Measurements from ENCODE around the gene MAS1.
"Not testable (repeated sequence)": the region's sequence is repeated elsewhere in the genome, so short reads cannot be mapped to it uniquely, and the experiment has no call there.

Gene MAS1

GRCh38 chr6:159919011-159919511 is 28.3 kb downstream of the MAS1 start:
- peak in 1 of 2 donors; percentile 47 for DNase-seq

- DNase-seq = no peak
Observed at GRCh38 chr6:159919800-159920199, 29.0 kb downstream of the MAS1 start.

DNA sequence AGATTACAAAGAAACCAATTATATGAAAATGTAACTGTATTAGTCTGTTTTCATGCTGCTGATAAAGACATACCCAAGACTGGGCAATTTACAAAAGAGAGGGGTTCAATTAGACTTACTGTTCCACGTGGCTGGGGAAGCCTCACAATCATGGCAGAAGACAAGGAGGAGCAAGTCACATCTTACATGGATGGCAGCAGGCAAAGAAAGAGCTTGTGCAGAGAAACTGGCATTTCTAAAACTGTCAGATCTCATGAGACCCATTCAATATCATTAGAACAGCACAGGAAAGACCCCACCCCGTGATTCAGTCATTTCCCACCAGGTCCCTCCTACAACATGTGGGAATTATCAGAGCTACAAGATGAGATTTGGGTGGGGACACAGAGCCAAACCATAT is 33.4 kb downstream of the MAS1 start:
- DNase-seq = not testable (repeated sequence)

- DNase-seq = no peak
Observed at GRCh38 chr6:159926542-159927203, 35.9 kb downstream of the MAS1 start.

DNA sequence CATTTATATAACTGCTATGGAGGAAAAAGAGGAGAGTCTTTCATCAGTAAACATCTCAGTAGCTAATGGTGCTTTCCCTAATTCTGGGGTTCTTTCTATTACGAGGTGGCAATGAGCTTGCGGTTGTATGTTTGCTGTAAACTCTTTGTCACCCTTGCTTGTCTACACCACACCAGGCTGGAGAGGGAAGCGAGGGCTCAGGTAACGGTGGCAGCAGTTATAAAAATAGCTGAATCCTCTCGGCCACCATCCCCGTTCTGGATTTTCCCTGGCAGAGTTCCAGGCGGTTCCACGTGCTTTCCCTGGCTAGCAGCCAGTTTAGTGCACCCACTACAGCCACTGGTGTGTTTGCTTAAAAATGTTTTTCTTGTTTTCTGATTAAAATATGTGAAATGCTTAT is 39.0 kb downstream of the MAS1 start:
- no peak for DNase-seq

GRCh38 chr6:159931112-159931511 is 40.3 kb downstream of the MAS1 start:
- no peak for DNase-seq

DNA sequence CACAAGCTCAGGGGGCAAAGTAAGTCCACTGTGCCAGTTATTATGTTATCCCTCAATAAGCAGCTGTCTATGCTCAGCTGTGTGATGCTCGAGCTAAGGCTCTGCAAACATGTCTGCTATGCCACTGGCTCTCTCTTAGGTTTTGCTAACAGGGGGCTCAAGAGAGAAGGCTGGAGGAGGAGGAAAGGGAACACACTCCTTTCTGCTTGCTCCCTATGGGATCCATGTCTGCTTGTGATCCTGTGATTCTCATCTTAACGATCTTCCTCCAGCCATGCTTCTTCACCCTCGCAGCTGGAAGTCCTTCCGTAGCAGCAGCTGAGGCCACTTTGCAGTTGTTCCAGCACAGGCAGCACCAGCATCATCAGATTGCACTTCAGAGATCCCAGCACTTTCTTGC is 41.1 kb downstream of the MAS1 start:
- DNase-seq = no peak

- DNase-seq = no peak
Observed at GRCh38 chr6:159933077-159933476, 42.3 kb downstream of the MAS1 start.

DNA sequence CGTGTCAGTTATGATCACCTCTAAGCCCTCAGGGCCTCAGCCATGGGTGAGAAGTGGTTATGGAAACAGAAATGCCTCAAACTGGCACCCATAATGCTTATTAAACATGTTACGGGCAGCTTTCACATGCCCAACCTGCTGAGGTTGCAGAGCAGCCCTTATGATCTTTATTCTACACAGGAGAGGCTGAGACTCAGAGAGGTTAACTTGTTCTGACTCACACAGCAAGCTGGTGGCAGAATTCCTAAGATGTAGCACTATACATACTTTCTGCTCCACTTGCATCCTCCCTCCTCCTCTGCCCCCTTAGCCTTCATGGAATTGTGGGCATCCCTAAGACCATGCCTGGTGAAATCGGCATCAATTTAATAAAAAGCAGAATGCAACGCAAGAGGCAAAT is 43.4 kb downstream of the MAS1 start:
- no peak for DNase-seq

DNA sequence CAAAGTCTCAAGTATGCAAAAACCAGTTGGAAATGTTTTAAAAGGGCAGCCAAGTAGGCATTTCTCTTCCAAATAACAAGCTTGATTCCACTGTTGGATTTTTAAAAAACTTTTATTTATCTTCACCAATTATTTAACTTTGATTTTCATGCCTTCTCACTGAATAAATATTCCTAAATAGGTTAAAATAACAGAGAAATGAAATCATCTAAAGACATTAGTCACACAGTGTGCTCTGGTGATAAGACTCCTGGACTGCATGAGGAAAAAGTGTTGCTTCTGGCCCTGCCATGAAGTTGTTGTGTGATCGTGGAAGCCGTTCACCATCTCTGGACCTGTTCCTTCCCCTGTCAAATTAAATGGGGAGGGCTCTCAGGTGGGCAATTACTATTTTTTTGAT is 44.3 kb downstream of the MAS1 start:
- no peak for DNase-seq

DNA sequence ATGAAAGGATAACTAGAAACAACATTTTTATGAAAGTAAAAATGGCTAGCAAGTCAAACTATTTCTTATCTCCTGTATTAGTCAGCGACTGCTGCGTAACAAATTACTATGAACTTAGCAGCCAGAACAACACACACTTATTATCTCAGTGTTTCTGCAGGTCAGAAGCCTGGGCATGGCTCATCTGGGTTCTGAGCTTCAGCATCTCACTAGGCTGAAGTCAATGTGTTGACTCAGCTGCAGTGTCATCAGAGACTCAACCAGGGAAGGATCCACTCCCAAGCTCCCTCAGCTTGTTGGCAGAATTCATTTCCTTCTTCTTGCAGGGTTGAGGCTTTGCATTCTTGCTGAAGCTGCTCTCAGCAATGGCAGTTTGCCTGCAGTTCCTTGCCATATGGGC is 44.8 kb downstream of the MAS1 start:
- no peak for DNase-seq

DNA sequence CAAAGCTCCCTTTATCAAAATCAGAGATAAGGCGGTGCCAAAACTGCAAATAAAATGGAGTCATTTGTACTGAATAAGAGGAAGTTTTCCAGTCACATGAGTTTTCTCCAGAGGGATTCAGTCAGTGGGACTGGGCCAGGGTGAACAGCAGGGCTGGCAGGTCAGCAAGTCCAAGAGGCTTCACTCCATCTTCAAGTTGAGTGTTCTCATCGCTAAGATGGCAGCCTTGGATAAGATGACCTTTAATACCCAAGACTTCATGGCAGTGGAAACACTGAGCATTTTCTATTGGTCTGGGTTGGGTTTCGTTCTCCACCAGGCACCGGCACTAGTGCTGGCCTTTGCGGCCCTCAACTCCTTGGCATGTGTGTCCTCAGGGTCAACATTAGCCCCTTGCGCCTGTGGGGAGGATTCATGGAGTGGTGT is 48.8 kb downstream of the MAS1 start:
- no peak for DNase-seq

Measured in hippocampal formation (tissue), 2 donors.